SK-N-MC (cell line): Measurements from ENCODE around the gene RRP7A.

ENCODE experiments used
- EZH2 ChIP-seq: fragments of 200-600 bp; sonication (generic); IDR thresholded peaks from one replicate; pipeline ENCODE4 v1.6.1; 2017; ENCODE audit warnings: antibody characterized with exemption
- FOXP2 ChIP-seq: optimal IDR thresholded peaks from 2 replicates; pipeline ENCODE3; 2011; ENCODE audit warnings: mild to moderate bottlenecking, moderate library complexity; ENCODE audit not compliant: insufficient read depth; ENCODE audit errors: extremely low read length, control extremely low read depth
- POLR2AphosphoS5 ChIP-seq: IDR thresholded peaks from 2 replicates; pipeline ENCODE4 v1.6.1; 2012; ENCODE audit warnings: mild to moderate bottlenecking, low read depth, low read length, borderline replicate concordance

- TF ChIP-seq EZH2 (no peak), POLR2AphosphoS5 (no peak), FOXP2 (no peak)
These were observed 50.8 kb downstream of the RRP7A start for GRCh38 chr22:42468841-42469240.
